Fibroblast of the aortic adventitia (primary cell): ENCODE results near the gene YTHDF1. TPM values are rescaled to one million over a fixed set of nuclear protein-coding genes. Genes with fewer than 3 reads are reported as not detected.

Experiments used
- DNase-seq: peaks from one replicate; pipeline ENCODE4 v3.0.0-alpha.2; 2010; ENCODE audit warnings: low read depth
- H3K4me3 ChIP-seq: 2 replicates; pipeline ENCODE4 v1.5.1; 2011; ENCODE audit warnings: low read depth, mild to moderate bottlenecking, control low read depth, low read length, moderate library complexity
- total RNA-seq: library from RNA; depleted of rRNA; stranded (reverse); fragments of >200 nt; gene quantifications from 2 replicates; pipeline ENCODE4 v1.2.3, GENCODE V29; 2012; ENCODE audit warnings: low replicate concordance
- TF ChIP-seq, protein P1 (sequence below): IDR thresholded peaks from 2 replicates; pipeline ENCODE4 v1.5.1; 2011; ENCODE audit warnings: mild to moderate bottlenecking, low read length, control low read depth, inconsistent platforms; ENCODE audit not compliant: insufficient read depth

Gene YTHDF1
- total RNA-seq, 1 donor = 24.8 TPM

DNA sequence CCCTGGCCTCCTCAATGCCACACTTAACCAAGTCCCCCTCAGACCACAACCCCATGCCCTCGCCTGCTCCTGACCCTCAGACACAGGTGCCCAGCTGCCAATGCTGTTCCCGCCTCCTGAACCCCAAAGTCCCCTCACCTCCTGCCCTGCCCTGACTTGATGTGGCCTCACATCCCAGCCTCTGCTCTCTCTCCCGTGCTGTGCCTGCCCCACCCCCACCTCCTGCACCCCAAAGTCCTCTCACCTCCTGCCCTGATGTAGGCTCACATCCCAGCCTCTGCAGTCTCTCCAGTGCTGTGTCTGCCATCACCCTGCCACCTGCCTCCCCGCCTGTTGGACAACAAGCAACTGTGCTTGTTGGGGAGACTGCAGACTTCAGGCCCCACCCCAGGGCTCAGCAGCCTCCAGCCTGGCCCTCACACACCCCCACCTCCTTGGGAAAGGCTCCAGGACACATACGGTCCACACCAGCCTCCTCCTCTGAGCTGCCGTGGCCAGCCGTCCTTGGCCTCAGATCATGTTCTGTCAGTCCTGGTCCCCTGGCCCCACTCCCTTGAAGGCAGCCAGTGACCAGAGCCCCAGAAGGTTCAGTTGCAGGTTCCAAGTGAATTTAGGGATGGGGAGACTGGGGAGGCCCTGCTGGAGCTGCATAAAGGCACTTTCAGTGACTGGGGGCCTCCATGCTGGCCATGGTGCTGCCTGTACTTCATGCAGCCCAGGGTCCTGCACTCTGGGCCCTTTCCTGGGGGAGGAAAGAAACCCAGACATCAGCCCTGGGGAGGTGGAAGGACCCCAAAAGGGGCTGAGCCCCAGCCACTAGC lies 28.4 kb downstream of the YTHDF1 start:
- no peak for DNase-seq
- TF ChIP-seq, protein P1, sequence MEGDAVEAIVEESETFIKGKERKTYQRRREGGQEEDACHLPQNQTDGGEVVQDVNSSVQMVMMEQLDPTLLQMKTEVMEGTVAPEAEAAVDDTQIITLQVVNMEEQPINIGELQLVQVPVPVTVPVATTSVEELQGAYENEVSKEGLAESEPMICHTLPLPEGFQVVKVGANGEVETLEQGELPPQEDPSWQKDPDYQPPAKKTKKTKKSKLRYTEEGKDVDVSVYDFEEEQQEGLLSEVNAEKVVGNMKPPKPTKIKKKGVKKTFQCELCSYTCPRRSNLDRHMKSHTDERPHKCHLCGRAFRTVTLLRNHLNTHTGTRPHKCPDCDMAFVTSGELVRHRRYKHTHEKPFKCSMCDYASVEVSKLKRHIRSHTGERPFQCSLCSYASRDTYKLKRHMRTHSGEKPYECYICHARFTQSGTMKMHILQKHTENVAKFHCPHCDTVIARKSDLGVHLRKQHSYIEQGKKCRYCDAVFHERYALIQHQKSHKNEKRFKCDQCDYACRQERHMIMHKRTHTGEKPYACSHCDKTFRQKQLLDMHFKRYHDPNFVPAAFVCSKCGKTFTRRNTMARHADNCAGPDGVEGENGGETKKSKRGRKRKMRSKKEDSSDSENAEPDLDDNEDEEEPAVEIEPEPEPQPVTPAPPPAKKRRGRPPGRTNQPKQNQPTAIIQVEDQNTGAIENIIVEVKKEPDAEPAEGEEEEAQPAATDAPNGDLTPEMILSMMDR = no peak
- no peak overlapping the region for H3K4me3 ChIP-seq

DNA sequence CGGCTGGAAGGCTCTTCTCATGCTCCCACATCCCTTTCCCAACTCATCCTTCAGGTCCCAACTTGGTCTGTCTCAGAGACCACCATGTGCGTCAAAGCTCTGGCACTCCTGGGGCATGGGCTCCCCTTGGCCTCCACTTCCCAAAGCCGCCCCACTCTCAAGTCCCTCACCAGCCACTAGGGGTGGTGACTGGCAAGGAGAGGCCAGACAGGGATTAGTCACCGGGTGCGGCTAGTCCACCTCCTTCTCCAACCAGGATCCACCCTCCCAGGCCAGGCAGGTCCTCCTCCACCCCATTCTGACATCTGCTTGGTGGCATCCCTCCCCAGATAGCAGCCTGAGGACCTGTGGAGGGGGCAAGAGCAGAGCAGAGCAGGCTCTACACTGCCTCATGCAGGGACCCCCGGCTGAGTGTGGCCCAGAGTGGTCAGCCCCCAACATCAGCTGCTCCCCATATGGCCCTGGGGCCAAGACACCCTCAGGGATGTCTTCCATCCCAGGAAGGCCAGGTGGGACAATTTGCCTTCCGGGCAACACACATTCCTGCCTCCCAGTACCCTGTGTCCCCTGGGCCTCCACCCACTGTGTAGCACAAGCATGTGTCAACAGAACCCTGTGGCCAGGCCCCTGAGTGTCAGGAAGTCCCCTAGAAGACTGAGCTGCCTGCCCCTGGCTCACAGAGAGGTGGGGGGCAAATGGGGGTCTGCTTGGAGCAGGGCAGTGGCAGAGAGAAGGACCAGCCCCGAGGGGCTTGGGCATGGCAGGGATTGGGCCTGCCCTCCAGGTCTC lies 29.2 kb downstream of the YTHDF1 start:
- peak; percentile 13 for DNase-seq
- no peak overlapping the region for H3K4me3 ChIP-seq
- TF ChIP-seq, protein P1 = no peak

DNA sequence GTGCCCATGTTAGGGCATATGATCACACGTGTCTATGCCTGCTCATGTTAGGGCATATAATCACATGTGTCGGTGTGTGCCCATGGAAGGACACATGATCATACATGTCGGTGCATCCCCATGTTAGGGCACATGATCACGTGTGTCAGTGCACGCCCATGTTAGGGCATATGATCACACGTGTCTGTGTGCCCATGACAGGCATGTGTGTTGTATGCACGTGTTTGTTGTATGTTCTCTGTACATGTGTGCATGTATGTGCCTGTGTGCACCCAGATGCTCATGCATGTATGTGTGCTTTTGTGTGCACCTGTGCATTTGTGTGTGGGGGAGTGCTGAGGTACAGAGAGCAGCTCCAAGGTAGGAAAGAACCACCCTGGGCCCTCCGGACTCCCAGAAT lies 29.8 kb downstream of the YTHDF1 start:
- no peak overlapping the region for H3K4me3 ChIP-seq
- no peak for DNase-seq
- TF ChIP-seq, protein P1 = no peak

DNA sequence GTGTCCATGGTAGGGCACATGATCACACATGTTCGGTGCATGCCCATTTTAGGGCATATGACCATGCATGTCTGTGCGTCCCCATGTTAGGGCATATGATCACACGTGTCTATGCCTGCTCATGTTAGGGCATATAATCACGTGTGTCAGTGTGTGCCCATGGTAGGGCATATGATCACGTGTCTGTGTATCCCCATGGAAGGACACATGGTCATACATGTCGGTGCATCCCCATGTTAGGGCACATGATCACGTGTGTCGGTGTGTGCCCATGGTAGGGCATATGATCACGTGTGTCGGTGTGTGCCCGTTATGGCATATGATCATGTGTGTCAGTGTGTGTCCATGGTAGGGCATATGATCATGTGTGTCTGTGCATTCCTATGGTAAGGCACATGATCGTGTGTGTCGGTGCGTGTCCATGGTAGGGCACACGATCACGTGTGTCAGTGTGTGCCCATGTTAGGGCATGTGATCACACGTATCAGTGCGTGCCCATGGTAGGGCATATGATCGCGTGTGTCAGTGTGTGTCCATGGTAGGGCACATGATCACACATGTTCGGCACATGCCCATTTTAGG lies 30.6 kb downstream of the YTHDF1 start:
- H3K4me3 ChIP-seq = no peak overlapping the region
- no peak for DNase-seq
- TF ChIP-seq, protein P1 = no peak

DNA sequence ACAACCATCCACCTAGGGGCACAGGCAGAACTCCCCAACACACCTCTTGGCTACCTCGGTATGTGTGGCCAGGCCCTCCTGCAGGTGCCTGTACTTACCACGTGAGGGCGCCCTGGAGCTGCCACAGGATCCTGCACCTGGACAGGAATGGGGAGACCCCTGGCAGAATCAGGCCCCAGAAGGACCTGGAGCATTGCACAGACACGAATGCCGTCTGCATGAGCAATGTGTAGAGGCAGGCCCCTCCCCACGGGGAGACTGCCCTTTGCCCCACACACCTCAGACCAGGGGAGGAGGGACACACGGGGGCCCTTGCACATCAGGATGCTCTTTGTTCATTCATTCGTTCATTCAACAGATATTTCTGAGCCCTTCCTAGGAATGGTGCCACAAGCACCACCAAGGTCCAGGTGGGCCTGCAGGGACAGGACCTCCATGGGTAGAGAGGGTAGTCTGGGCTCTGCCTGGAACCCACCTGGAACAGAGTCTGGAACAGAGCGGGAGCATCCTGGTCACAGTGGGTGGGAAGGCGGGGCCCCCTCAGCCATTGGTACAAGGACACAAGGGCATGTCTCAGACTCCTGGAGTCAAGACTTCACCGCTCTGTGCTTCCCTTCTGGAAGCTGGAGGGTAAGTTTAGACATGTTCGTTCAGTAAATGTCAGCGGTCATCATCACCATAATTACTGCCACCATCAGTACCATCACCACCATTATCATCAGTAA lies 32.3 kb downstream of the YTHDF1 start:
- TF ChIP-seq, protein P1 = peak; percentile 87
- no peak overlapping the region for H3K4me3 ChIP-seq
- DNase-seq = peak; percentile 6

DNA sequence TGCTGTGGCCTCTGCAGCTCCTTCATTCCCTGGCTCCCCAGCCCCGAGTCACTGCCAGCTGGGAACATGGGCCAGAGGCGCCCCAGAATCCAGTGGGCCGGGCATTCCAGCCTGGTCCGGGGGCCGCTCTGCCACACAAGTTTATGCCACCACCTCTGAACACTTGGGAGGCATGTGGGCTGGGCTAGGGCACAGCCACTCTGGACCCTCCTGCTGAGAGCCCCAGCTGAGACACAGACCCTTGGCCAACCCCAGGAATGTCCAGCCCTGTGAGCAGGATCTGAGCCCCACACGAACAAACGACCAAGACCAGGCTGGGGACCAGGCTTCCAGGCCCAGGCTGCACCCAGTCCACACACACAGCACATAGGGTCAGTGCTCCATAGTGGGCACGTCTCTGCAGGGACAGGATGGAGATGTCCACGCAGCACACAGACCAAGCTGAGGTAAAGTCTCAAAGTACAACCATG lies 33.0 kb downstream of the YTHDF1 start:
- TF ChIP-seq, protein P1 = no peak
- no peak overlapping the region for H3K4me3 ChIP-seq
- no peak for DNase-seq
